GM19023 (cell line): ENCODE measurements around the gene OSBP2.

Source experiments
- ATAC-seq: cut with Tn5 transposase; IDR thresholded peaks from one replicate; pipeline ENCODE4 v1.9.1; 2021; ENCODE audit warnings: mild to moderate bottlenecking, moderate library complexity; ENCODE audit not compliant: unreplicated experiment

Gene OSBP2

DNA sequence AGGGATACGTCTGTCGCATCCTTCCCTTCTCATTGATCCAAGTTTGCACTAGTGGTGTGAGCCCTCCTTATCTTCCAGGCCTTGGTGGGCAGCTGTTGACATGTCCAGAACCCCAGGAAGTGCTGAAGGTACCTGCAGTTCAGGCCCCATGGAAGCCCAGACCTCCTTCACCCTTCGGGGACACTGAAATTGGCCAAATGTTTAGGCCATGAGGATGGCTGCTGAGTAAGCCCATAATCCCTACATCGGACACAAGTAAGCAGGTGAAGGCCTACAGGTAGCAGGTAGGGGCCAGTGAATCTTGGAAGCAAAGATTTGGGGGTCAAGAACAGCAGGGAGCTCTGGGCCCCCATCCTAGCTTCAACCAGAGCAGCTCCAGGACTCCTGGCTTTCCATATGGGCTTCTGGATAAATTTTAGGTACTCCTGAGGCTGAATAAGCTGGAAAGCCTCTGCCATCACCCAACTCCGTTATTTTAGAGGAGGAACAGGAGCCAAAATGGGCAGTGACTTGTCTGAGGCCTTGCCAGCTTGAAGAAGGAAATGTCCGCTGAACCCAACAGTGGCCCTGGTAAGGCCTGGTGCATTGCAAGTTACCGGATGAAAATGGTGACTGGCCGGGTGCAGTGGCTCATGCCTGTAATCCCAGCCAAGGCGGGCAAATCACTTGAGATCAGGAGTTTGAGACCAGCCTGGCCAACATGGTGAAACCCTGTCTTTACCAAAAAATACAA lies 228.7 kb downstream of the OSBP2 start:
- ATAC-seq, result no peak

DNA sequence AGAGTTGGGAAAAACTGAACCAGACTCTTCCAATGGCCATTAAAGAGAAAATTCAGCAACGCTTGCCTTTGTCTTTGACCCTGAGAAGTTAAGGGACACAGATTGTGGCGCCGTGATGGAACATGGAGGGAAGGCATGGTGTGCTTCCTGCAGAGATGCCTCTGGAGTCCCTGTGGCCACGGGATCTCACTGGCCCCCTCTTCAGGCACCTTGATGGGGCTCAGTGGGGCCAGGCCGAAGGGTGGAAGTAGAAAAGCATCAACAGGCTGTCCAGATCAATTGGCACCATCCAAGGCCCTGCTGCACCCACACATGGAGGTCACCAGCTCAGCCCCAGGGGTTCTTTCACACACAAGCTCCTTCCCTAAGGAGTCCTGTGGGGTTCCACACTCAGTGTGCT lies 231.0 kb downstream of the OSBP2 start:
- no peak for ATAC-seq

DNA sequence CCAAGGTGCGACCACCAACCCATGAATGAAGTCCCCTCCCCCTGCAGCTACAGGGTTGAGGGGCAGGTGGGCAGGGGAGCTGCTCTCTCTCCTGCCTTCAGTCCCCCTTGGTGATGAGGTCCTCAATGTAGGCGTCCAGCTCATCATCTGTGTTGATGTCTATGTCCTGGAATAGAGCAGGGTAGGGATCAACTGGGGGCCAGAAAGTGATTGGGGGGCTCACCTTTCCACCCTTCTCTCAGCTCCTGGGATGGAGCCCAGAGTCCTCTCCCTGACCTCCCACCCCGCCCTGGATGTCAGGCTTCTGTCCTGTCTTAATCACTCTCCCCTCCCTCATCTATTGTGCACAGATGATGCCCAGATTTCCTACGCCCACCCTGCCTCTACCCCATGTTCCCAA lies 232.0 kb downstream of the OSBP2 start:
- ATAC-seq, result no peak

DNA sequence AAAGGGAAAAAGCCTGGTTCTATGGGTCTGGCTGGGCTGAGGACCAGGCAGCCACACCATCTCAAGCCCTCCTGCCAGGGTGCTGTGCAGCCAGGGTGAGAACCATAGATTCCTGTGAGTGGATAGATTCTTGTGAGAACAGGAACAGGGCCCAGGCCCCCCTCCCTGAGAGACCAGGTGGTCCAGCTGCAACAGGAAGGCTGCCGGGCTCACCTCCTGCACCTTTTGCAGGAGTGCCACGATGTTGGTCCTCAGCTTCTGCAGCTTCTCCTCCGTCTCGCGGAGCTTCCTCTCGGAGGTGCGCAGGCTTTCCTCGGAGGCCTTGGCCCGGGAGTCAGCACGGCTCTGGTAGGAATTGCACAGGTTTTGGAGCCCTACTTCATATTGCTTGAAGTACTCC lies 233.1 kb downstream of the OSBP2 start:
- no peak for ATAC-seq

DNA sequence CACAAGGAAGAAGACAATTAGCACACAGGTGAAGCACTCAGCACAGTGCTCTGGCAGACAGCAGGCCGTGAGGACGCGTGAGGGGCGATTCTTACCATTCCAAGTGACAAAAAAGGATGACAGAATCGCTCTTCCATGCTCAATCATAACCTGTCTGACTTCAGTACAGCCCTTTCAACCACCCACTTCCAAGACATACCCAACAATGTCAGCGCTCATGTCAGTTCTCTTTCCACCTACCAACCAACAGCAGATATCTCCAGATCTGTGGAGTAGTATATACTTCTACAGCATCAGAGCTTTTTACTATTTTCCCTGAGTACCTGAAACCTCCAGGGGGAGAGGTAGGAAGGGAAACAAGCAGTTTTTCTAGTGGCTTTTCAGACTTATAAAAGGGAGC lies 233.7 kb downstream of the OSBP2 start:
- no peak for ATAC-seq

DNA sequence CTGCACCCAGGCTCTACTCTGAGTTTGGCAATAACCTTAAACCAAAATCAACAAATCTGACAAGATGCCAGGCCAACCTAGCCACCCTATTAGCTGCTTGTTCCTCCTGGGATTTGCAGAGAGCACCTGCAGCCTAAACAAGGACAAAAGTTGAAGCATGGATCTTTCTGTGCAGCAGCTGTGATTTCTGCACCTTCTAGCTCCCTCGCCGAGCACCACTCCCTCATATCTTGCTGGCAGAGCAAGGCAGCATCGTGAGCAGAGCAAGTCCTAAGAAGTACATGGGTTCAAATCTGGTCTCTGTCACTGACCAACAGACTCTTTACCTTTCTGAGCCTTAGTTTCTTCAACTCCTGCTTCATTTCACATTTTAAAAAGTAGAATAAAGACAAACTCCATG lies 235.6 kb downstream of the OSBP2 start:
- ATAC-seq, result no peak

DNA sequence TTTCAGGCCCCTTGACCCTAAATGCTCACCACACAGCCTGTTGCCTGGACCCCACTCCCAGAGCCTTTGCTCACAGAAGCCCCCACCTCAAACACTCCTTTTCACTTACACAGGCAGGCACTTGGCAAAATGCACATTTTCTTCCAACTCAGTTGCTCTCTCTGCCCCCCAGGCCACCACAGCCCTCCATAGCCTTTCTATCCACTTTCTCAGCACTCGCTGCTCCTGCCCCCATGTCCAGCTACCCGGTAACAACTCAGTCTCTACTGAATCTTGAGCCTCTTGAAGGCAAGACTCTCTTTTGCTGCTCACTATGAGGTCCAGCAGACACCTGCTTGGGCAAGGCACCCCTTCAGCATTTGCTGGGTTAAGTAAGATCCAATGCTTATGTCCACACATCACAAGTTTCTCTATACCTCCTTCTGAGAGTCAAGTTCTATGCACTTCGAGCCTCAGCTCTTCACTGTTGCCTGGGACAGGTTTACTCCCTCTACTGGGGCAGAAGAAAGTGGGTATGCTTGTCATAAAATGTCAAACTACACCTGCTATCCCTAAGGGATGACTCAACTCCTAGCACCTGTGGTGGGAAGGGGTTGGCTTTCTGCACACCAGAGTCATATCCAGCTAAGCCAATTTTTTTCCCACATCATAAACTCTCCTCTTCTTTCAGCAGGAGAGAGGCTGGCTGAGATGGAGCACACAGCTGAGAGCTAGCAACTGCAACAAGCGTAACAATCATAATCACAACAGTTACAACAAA lies 237.0 kb downstream of the OSBP2 start:
- no peak for ATAC-seq

DNA sequence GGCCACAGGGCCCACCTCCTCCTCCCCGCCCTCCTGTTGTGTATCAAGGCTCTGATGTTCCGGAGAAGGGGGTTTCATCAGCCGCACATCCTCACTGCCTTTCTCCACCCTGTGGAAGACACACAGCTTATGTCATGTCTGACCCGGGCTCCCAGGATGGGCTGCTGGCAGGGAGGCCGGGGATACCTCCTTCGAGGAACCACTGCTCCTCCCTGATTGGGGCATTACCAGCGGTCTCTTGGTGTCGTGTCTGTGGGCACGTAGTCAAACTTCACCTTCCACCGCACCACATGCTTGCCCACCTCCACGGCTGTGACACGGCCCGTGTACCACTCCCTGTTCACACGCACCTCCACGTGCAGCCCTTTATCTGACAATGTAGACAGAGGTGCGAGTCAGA lies 238.0 kb downstream of the OSBP2 start:
- no peak for ATAC-seq

DNA sequence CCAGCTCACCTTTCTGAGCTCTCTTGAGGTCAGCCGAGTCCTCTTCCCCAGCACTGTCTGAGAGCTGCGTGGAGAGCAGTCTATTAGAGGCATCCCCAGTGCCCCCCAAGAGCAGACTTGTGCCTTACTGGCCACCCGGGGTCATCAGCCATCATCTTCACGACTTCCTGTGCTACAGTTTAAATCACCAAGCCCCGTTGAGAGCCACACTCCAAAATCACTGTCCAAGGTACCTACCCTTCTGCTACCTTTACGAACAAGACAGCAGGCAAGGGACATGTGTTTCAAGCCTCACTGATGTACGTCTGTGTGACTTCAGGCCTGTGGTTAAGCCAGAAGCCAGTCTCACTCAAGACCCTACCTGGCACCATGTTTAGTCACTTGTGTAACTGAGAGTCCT lies 238.8 kb downstream of the OSBP2 start:
- ATAC-seq, result no peak

DNA sequence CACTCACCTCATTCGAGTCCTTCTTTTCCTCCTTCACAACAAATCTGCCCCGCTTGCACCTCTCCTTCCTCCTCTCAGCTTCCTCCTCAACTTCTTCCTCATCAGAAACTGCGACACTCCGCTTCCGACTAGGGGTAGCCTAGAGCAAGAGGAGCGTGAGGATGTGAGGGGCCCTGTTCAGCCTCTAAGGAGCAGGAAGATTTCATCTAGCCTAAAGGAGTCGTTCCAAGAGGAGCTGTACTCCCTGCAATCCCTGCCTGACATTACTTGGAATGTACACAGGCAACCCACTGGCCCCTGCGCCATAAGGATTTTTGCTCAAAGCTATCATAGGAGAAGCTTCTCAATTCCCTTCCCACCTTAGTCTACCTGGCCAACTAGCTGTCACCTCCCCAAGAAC lies 239.4 kb downstream of the OSBP2 start:
- no peak for ATAC-seq

DNA sequence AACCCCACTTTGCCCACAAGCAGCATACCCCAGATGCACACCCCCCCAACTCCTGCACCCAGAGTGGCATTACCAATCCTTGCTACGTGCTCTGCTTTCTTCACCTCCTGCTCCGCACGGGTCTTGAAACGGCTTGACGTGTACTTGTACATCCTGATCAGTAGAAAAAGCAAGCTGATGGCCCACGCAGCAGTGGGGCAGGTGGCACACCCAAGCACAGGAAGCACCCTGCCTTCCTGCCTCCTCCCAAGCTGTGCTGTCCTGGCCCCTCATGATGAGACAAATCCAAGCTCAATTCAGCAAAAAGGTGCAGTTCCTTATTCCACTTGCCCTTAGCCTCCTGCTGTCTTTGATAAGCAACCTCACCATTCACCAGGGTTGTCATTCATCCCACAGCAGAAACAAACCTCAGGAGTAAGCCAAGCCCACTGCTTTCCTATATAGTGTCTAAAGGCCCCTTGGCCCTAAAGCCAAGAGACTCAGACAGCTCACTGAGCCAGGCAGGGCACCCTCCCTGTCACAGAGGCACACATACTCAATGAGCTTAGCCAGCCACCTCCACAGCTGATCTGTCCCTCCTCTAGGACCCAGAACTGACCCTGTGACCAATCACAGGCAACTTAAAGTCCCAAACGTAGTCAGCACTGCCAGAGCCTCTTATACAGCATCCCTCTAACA lies 246.2 kb downstream of the OSBP2 start:
- no peak for ATAC-seq

DNA sequence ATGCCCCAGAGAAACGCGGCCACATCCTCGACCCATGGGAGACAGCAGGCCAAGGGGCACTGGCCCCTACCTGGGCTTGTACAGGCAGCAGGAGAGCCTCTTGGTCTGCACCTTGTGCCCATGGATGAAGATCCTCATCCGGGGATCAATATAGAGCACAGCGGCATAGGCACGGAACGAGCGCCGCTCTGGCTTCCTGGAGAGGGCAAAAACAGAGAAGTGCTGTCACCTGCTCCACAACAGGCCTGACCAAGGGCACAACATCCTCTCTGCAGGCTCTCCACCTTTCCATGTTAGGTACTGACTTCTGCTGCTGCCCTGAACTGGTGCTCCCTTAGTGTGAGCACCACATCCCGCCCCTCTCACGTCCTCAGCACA lies 246.7 kb downstream of the OSBP2 start:
- no peak for ATAC-seq

DNA sequence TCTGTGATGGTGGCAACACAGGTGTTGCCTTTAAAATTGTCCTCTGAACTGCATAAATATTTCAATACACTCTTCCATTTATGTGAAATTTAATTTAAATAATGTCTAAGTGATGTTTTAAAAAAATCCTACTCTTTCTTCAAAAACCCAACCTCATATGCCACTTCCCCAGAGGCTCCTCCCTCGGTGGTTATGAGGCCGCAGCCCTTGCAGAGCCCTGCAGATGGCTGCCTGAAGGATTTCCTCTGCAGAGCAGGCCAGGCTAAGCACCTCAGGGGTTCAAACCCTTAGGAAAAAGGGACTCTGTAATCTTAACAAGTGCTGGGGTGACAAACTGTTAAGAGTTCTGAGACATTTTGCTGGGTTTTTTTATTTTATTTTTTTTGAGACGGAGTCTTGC lies 248.7 kb downstream of the OSBP2 start:
- ATAC-seq, result no peak

DNA sequence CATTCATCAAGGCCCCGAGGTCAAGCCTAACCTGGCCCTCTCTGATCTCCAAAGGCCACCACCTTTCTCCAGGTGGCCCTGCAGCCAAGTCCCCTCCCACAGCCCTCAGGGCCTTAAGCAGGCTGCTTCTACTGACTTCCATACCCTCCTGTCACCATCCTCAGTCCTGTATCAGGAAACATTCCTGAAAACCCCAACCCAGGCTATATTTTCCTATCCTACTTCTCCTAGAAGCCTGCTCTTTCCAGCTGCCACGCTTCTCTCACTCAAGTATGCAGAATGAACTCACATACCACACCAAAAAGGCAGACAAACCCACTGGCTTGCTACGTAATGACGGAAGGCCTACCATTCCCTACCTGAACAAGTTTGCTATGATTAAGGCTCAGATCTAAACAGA lies 250.3 kb downstream of the OSBP2 start:
- ATAC-seq, result no peak

DNA sequence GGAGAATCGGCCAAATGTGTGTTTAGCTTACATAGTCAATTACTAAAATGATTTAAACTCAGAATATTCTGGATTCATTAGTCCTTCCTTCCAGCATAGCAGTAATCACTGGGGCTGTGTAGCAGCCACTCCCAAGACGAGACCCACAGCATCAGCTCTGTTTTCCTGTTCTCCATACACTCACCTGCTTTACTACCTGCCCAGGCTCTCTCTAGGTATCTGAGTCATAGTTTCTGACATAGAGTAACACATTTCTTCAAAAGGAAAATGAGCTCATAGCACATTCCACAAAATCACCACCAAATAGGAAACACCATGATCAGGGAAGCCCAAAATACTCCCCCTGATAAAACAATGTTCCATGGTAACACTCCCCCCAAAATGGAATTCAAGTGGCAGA lies 251.0 kb downstream of the OSBP2 start:
- no peak for ATAC-seq

DNA sequence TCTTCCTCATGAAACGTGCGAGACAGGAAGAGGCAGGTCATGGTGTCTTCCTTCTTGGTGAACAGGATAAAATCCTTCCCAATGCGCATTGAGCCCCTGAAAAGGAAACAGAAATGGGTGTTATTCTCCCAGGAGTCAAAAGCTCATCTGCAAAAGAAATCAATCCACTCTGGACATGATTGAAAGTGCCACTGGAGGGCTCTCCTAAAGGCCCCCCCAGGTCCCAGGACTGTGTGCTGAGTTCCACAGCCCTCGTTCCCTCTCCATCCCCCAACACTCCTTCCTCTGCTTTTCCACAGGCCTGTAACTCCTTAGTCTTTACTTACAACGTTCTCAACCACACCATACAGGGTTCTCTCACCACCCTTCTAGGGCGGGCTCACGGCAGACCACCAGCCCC lies 251.7 kb downstream of the OSBP2 start:
- ATAC-seq, result no peak

DNA sequence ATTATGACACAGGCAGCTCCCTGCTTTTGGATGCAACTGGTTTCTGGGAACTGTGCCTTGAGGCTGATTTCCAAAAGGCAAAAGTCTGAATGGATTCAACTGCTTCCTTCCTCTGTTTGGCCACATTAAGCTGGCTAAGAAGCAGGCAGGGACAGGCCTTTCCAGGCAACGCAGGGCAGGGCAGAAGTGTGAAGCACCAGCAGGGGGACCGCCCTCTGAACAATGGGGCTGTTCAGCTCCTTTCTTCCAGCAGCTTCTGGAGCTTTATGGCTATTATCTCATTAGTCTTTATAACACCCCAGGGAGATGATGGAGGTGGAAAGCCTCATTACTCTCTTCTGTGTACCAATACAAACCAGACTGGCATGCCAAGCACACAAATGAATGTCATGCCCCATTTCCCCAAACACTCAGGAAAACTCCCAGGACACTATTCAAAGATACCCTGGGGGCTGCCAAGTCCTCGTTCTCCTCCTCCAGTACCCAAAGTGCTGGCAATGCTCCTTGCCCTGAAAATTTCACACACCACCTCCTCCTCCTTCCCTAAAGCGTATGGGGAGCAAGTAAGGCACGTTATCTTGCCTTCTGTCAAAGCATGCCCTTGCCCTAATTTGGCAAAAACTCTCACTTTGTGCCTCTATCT lies 252.6 kb downstream of the OSBP2 start:
- ATAC-seq, result no peak

DNA sequence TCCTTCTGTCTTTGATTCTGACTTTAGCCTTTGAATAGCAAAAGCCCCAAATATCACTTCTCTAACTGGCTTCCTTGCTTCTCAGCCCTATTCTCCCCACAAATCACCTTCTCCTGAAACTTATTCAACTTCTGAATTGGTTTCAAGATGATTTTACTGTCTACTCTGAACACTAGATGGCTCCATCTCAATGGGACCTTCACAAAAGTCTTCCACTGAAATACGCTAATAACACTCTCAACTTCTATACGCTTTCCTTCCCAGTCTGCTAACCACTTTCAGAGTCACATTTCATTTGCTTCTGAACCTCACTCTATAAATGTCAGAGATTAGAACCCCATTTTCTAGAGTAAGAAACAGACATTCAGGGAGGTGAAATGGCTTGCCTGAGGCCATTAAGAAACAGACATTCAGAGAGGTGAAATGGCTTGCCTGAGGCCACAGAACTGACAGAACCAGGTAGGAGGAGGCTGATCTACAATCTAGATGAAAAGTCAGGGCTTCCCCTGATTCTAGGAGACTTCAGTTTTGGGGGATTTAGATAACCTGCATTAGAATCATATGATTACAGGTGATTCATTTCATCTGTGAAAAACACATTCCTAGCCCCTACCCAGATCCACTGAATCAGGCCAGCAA lies 253.3 kb downstream of the OSBP2 start:
- no peak for ATAC-seq

DNA sequence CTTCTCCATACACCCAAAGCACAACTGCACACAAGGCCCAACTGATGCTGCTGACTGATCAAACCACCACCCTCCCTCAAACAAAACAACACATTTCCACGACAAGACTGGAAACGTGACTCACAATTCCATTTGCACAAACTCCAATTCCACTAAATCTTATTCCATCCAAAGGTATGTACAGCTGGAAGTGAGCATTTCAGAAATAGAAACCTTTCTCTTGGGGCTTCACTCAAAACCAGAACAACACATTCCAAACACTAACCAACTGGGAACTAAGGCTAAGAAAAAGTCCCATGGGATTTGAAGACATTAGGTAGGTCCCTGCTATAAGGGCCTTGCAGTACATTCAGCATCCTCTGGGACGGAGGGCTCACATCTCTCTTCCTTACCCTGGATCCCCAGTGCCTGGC lies 254.3 kb downstream of the OSBP2 start:
- ATAC-seq, result no peak

DNA sequence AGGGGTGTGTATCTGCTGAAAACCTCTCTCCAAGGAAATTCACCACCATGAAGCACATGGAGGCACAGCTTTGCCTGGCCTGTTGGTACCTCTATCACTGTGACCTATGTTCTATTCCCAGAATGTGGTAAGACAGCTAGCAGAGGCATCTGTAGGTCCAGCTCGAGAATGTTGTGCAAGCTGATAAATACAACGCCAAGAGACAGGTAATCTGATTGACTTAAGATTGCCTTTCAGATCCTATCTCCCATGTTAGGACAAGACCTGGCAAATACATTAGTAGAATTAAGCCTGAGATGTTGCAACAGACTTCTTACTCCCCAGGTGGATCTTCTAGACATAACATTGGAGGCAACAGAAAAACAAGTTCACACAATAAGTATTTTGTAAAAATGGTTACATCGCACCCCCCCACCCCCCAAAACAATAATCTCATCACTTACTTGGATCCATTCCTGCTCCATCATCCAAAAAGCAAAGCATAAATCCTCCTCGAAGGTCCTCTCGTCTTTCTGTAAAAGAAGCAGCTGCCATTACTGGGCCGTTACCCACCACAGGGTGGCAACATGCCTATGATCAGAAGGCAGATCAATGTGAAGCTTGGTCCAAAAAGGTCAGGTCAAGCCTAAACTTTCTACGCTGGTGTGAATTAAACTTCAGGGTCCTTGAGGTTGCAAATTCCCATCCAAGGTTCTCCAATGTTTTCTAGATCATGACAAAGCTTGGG lies 255.4 kb downstream of the OSBP2 start:
- no peak for ATAC-seq

DNA sequence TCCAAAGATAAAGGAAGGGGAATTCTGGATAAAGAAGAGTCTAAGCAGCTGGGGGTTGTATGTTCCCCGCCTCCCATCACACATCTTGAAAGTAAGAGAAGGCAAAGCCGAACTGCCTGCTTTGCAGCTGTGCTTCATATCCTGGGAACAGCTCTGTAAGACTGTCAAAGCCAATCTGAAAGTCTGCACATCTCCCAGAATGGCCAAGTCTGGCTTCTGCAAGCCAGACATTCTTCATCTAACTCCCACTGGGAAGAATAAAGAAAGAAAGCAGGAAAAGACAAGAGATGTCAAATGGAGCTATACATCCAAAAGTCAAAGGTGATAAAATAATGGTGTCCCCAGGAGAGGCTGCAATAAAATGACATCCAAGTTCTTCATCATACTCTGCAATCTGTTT lies 258.5 kb downstream of the OSBP2 start:
- no peak for ATAC-seq
